HepG2 (cell line): ENCODE results near the gene TMEM167A. TPM values are rescaled to one million over a fixed set of nuclear protein-coding genes. Genes with fewer than 3 reads are reported as not detected.

Experiments
- ATF7 ChIP-seq, 2 experiments: fragments of 450-650 bp in 1 of 2; sonication (generic) in 1 of 2; formaldehyde crosslinking in 1 of 2; IDR thresholded peaks; 2 replicates each; pipeline versions ENCODE4 v1.4.0 to v1.6.1; 2016 to 2020; ENCODE audit warnings: antibody characterized with exemption in 1 of 2, mild to moderate bottlenecking in 1 of 2, missing genetic modification reagents in 1 of 2
- FIP1L1 ChIP-seq: fragments of 200-400 bp; formaldehyde crosslinking; IDR thresholded peaks from 2 replicates; pipeline ENCODE4 v1.6.1; 2018; ENCODE audit warnings: low read depth, mild to moderate bottlenecking, low read length, moderate library complexity, borderline replicate concordance; ENCODE audit not compliant: insufficient read depth
- FUBP1 ChIP-seq: sonication (generic); formaldehyde crosslinking; IDR thresholded peaks from 2 replicates; pipeline ENCODE4 v1.5.1; 2020; ENCODE audit warnings: missing genetic modification reagents, mild to moderate bottlenecking, borderline replicate concordance
- HOXA9 ChIP-seq: sonication (generic); formaldehyde crosslinking; IDR thresholded peaks from 2 replicates; pipeline ENCODE4 v1.8.1; 2022; ENCODE audit warnings: missing genetic modification reagents, mild to moderate bottlenecking, moderate library complexity, borderline replicate concordance
- IRX3 ChIP-seq: sonication (generic); formaldehyde crosslinking; IDR thresholded peaks from 2 replicates; pipeline ENCODE4 v1.8.1; 2023; ENCODE audit warnings: mild to moderate bottlenecking, low read depth, missing genetic modification reagents, borderline replicate concordance
- MYNN ChIP-seq: sonication (generic); formaldehyde crosslinking; IDR thresholded peaks from 2 replicates; pipeline ENCODE4 v1.4.0; 2020; ENCODE audit warnings: mild to moderate bottlenecking, low read depth, missing genetic modification reagents
- ZFY ChIP-seq: sonication (generic); formaldehyde crosslinking; IDR thresholded peaks from 2 replicates; pipeline ENCODE4 v1.4.0; 2020; ENCODE audit warnings: missing genetic modification reagents
- ZNF230 ChIP-seq: sonication (generic); formaldehyde crosslinking; IDR thresholded peaks from 2 replicates; pipeline ENCODE4 v1.4.0; 2020; ENCODE audit warnings: mild to moderate bottlenecking, missing genetic modification reagents
- ZNF3 ChIP-seq: IDR thresholded peaks from 2 replicates; pipeline ENCODE4 v1.7.0; 2017; ENCODE audit warnings: inconsistent platforms
- ZNF660 ChIP-seq: sonication (generic); formaldehyde crosslinking; IDR thresholded peaks from 2 replicates; pipeline ENCODE4 v1.5.1; 2020; ENCODE audit warnings: mild to moderate bottlenecking, low read depth, missing genetic modification reagents, borderline replicate concordance
- ZNF747 ChIP-seq: sonication (generic); formaldehyde crosslinking; IDR thresholded peaks from 2 replicates; pipeline ENCODE4 v1.8.1; 2023; ENCODE audit warnings: missing genetic modification reagents, mild to moderate bottlenecking, borderline replicate concordance
- ZNF788 ChIP-seq: sonication (generic); formaldehyde crosslinking; IDR thresholded peaks from 2 replicates; pipeline ENCODE4 v1.5.0; 2020; ENCODE audit warnings: mild to moderate bottlenecking, missing genetic modification reagents, borderline replicate concordance
- polyA plus RNA-seq, 8 experiments: library from polyadenylated mRNA; depleted of rRNA in 3 of 8; stranded (reverse) in 7 of 8; unstranded in 1 of 8; fragments of >200 nt; fragmentation: Illumina TruSeq in 4 of 8; extraction: Trizol in 4 of 8; gene quantifications; 2 replicates each; pipeline versions ENCODE4 v1.2.1 to v1.2.3, GENCODE V29; 2011 to 2016; ENCODE audit warnings: low read depth in 4 of 8, missing spikeins in 1 of 8, mixed read lengths in 1 of 8; ENCODE audit not compliant: insufficient read depth in 1 of 8
- total RNA-seq, 5 experiments: library from RNA; depleted of rRNA; stranded (reverse); fragments of >200 nt; fragmentation: Illumina TruSeq; extraction: Trizol; gene quantifications; 2 replicates each; pipeline ENCODE4 v1.2.3, GENCODE V29; 2016; ENCODE audit warnings: low read depth in 1 of 5
- TF ChIP-seq, protein P1 (sequence below): sonication (generic); formaldehyde crosslinking; IDR thresholded peaks from 2 replicates; pipeline ENCODE4 v1.4.0; 2020; ENCODE audit warnings: missing genetic modification reagents
- TF ChIP-seq, protein P2 (sequence below): IDR thresholded peaks from 2 replicates; pipeline ENCODE4 v1.6.1; 2016; ENCODE audit warnings: mild to moderate bottlenecking
- TF ChIP-seq, protein P3 (sequence below), 2 experiments: sonication (generic) in 1 of 2; formaldehyde crosslinking in 1 of 2; IDR thresholded peaks; 2 replicates each; pipeline versions ENCODE4 v1.6.1 to v1.9.0; 2014 to 2022; ENCODE audit warnings: antibody characterized with exemption in 1 of 2, borderline replicate concordance in 1 of 2, inconsistent platforms in 1 of 2, low read depth in 1 of 2, missing genetic modification reagents in 1 of 2

TMEM167A gene
- total and polyA plus RNA-seq, 2 of the 13 experiments (the other 11 are each of a cell fraction or from before 2014, with no cell fraction given) = 47.0 to 78.7 TPM

GRCh38 chr5:83076742-83077661 is at the start of gene TMEM167A, which contains the start of gene XRCC4 (continued):
- TF ChIP-seq, protein P1, sequence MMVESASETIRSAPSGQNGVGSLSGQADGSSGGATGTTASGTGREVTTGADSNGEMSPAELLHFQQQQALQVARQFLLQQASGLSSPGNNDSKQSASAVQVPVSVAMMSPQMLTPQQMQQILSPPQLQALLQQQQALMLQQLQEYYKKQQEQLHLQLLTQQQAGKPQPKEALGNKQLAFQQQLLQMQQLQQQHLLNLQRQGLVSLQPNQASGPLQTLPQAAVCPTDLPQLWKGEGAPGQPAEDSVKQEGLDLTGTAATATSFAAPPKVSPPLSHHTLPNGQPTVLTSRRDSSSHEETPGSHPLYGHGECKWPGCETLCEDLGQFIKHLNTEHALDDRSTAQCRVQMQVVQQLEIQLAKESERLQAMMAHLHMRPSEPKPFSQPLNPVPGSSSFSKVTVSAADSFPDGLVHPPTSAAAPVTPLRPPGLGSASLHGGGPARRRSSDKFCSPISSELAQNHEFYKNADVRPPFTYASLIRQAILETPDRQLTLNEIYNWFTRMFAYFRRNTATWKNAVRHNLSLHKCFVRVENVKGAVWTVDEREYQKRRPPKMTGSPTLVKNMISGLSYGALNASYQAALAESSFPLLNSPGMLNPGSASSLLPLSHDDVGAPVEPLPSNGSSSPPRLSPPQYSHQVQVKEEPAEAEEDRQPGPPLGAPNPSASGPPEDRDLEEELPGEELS (CRISPR knock-in tag) = peak; percentile 51; the same call in 1 of the 2 replicates
- TF ChIP-seq ZNF788 (CRISPR knock-in tag) = peak; percentile 52; the same call in 1 of the 2 replicates
- no peak for TF ChIP-seq HOXA9 (CRISPR knock-in tag)
- TF ChIP-seq FUBP1 (CRISPR knock-in tag) = no peak
- peak; percentile 51; the same call in 1 of the 2 replicates for TF ChIP-seq IRX3 (CRISPR knock-in tag)
- TF ChIP-seq, protein P2, sequence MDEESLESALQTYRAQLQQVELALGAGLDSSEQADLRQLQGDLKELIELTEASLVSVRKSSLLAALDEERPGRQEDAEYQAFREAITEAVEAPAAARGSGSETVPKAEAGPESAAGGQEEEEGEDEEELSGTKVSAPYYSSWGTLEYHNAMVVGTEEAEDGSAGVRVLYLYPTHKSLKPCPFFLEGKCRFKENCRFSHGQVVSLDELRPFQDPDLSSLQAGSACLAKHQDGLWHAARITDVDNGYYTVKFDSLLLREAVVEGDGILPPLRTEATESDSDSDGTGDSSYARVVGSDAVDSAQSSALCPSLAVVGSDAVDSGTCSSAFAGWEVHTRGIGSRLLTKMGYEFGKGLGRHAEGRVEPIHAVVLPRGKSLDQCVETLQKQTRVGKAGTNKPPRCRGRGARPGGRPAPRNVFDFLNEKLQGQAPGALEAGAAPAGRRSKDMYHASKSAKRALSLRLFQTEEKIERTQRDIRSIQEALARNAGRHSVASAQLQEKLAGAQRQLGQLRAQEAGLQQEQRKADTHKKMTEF (CRISPR knock-in tag) = peak; percentile 58
- TF ChIP-seq, protein P3, sequence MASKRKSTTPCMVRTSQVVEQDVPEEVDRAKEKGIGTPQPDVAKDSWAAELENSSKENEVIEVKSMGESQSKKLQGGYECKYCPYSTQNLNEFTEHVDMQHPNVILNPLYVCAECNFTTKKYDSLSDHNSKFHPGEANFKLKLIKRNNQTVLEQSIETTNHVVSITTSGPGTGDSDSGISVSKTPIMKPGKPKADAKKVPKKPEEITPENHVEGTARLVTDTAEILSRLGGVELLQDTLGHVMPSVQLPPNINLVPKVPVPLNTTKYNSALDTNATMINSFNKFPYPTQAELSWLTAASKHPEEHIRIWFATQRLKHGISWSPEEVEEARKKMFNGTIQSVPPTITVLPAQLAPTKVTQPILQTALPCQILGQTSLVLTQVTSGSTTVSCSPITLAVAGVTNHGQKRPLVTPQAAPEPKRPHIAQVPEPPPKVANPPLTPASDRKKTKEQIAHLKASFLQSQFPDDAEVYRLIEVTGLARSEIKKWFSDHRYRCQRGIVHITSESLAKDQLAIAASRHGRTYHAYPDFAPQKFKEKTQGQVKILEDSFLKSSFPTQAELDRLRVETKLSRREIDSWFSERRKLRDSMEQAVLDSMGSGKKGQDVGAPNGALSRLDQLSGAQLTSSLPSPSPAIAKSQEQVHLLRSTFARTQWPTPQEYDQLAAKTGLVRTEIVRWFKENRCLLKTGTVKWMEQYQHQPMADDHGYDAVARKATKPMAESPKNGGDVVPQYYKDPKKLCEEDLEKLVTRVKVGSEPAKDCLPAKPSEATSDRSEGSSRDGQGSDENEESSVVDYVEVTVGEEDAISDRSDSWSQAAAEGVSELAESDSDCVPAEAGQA (IDR thresholded peaks at IDR 0.05; ENCODE audit: low read depth) = 0 out of 2 replicates have a peak, but pooled peaks have one; percentile 32
- TF ChIP-seq, protein P3 (CRISPR knock-in tag; IDR thresholded peaks at IDR 0.05; ENCODE audit: borderline replicate concordance) = no peak
- TF ChIP-seq MYNN (CRISPR knock-in tag) = no peak
- peak; percentile 77 for TF ChIP-seq ZFY (CRISPR knock-in tag)
- no peak; the same call in 1 of the 2 replicates for TF ChIP-seq ZNF747 (CRISPR knock-in tag)
- TF ChIP-seq ZNF660 (CRISPR knock-in tag) = no peak
- TF ChIP-seq ZNF3 (CRISPR knock-in tag) = no peak
- no peak for TF ChIP-seq FIP1L1
- TF ChIP-seq ZNF230 (CRISPR knock-in tag) = no peak; the same call in 1 of the 2 replicates
- TF ChIP-seq ATF7 (IDR thresholded peaks at IDR 0.05) = no peak
- no peak for TF ChIP-seq ATF7 (CRISPR knock-in tag; IDR thresholded peaks at IDR 0.05)
